HG02884 (cell line): Measurements from ENCODE around the gene ISG15.
"Not testable (repeated sequence)": the region's sequence is repeated elsewhere in the genome, so short reads cannot be mapped to it uniquely, and the experiment has no call there.

Experiments used
- ATAC-seq: cut with Tn5 transposase; IDR thresholded peaks from one replicate; pipeline ENCODE4 v1.9.1; 2021; ENCODE audit warnings: mild to moderate bottlenecking, moderate library complexity; ENCODE audit not compliant: unreplicated experiment

ISG15 gene

GRCh38 chr1:975365-975764 is 37.9 kb upstream of the ISG15 start:
- ATAC-seq = no peak

DNA sequence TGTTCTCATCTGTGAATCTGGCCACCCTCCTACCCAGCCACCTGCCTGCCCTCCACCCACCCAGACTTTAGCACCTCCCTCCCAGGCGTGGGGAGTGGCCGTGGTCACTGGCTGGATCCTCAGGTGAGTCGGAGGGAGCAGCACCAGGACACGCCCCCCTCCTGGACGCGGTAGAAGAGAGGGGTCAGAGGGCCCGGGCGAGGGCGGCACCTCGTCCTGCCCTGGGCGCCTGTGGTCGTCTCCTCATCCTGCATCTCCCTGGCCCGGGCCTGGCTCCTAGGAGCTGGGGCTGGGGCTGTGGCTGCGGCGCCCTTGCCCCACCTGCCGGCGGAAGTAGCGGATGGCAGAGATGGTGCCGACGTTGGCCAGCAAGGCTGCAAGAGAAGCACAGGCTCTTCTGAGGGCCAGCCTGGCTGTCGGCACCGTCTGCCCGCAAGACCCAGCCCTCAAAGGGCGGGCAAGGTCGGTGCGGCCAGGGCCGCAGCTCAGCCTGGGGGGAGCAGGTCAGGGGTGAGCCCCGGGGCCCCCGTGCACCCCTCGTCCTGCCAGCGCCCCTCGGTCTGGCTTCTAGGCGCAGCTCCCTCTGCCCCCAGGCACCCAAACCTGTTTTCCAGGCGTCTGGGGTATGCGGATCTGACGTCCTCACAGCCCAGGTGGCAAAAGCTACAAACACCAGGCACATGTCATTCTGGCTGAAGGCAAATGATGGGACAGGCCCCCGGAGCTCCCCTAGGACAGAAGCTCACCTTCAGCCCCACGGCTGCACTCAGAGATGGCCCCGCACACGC is 37.2 kb upstream of the ISG15 start:
- ATAC-seq = no peak

GRCh38 chr1:976791-977190 is 36.5 kb upstream of the ISG15 start:
- ATAC-seq = not testable (repeated sequence)

DNA sequence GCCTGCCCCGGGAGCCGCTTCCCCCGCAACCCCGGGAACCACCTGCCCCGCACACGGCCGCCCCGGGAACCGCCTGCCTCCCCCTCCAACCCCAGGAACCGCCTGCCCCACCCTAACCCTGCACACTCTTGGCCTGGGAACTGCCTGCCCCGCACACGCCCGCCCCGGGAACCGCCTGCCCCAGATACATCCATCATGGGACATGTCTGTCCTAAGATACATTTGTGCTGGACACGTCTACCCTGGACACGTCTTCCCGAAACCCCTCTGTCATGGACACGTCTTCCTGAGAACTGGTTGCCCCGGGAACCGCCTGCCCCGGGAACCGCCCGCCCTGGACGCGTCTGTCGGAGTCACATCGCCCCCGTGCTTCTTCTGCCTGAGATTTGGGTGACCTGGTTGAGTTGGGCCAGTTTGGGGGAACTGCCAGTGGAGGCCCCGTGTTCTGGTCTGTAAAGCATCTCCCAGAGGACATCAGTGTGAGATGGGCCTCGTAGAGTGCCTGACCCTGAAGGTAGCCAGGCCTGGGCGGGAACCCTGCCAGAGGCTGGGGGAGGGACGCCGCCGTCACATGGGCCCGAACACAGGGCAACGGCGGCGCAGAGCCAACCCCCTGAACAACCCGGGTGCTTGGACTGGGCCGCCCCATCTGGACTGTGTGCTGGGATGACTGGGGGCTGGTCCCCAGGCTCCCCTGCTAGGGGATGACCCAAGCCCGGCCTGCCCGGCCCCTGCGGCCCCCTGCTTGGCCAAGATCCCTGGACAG is 35.0 kb upstream of the ISG15 start:
- ATAC-seq = no peak

DNA sequence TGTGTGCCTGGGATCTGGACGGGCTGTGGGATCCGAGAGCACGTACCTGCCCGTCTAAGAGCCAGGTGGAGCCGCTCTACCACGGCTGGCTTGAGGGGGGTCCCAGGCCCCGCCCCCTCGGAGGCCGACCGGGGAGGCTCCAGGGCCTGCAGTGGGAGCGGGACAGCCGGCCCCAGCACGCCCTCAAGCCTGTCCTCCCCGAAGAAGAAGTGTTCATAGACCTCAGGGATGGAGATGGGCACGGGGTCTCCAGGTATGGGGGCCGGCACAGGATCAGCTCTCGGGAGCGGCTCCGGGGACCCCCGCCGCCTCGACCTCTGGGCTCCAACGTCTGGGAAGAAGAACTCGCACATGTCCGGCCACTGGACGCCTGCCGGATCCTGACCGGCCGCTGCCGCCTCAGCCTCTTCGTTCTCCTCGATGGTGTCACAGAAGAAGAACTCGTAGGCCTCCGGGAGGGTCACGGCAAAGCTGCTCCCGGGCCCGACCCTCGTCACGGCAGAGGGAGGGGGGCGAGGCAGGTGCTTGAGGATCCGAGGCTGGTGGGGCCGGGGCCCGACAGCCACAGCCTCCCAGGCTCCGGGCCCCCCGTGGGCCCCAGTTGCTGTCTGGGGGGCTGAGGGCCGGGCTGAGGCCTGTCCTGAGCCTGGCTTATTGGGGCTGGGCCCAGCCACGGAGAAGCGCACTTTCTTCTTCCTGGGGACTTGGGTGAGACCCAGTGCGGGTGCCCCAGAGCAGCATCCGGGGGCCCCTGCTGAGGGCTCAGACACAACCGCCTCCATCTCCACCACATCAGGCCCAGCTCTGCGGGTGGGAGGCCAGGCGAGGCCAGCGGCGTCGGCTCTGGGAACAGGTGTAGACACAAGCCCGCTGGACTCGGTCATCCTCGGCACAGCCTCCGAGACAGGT is 34.2 kb upstream of the ISG15 start:
- no peak for ATAC-seq

- ATAC-seq = no peak
These were observed 33.6 kb upstream of the ISG15 start for GRCh38 chr1:979744-980072.

DNA sequence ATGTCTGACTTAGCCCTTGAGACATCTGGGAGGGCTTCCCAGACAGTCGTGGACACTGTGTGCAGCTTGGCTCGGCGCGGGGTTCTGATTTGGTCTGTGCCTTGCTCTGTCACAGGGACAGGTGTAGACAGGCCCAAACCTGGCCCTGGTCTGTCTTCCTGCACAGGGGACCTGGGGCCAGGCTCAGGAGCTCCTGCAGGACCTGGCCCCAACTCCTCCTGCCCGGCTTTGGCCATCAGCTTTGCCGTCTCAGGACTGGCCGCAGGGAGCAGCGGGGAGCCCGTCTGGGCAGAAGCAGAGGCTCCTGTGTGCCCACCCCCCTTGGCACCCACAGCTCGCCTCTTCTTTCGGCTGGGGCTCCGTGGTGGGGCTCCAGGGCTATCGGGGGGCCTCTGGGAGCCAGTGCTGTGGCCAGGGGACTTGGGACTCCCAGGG is 33.1 kb upstream of the ISG15 start:
- ATAC-seq = no peak

DNA sequence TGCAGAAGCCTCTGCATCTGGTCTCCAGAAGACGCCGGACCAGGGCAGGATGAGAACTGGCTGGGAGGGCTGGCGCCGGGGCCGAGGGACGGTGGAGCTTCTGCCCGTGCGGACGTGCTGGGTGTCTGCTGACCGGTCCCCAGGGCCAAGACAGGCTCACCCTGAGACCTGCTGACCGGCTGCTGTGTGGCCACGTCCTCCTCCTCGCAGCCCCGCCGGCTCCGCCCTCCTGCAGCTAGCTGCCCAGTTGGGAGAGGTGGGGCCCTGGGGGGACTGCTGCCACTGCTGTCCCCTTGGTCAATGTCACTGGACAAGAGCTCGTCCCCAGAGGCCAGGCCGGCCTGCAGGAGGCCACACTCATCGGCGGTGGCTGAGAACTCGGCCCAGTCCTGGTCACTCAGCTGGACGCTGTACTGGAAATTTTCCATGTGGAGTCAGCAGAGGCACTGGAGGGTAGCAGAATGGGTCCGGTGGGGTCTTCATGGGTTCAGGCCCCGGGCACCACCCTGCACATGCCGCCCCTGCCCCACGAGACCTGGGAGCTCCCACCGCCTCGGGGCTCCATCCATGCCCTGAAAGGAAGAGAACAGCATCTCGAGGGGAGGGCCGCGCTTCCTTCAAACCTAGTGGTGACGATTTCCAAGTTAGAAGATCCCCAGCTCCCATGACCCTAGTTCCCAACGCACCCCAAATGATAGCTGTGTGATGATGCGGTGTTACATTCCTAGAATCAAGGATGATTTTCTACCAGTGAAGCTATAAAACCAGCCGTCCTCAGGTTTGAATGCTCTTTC is 32.5 kb upstream of the ISG15 start:
- no peak for ATAC-seq

- no peak for ATAC-seq
These were observed 31.8 kb upstream of the ISG15 start for GRCh38 chr1:981491-981954.

DNA sequence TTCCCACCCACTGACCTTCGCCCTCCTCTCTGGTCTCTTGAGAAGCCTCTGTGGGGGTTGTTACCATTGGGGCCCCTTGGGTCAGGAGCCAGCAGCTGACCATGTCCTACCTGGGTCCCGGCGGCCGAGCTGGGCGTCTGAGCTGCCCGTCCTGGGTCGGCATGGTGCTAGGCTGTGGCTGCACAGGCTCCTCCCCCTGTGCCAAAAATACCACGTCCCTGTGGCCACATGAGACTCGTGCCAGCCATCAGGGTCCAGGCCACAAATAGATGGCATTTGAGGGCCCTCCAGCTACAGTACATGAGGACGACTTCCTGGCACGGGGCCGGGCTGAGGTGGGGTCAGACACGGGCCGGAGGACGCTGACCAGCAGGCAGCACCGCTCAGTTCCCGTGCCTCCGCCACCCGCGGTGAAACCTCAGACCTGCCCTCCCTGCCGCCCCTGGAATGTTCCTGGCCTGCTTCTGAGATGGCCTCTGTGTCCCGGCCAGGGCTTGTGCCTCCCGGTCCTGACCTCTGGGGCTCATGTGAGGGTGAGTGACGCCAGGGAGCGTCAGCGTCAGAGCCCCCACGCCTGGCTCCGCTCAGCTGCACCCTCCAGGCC is 31.2 kb upstream of the ISG15 start, which contains the start of gene PERM1:
Gene PERM1 (minus strand): TSS at position 139 of the 604 bp plus-strand sequence. CDS start 1,064 bp downstream, outside the sequence.
- ATAC-seq = no peak

GRCh38 chr1:982765-983436 is 30.4 kb upstream of the ISG15 start:
- no peak for ATAC-seq

DNA sequence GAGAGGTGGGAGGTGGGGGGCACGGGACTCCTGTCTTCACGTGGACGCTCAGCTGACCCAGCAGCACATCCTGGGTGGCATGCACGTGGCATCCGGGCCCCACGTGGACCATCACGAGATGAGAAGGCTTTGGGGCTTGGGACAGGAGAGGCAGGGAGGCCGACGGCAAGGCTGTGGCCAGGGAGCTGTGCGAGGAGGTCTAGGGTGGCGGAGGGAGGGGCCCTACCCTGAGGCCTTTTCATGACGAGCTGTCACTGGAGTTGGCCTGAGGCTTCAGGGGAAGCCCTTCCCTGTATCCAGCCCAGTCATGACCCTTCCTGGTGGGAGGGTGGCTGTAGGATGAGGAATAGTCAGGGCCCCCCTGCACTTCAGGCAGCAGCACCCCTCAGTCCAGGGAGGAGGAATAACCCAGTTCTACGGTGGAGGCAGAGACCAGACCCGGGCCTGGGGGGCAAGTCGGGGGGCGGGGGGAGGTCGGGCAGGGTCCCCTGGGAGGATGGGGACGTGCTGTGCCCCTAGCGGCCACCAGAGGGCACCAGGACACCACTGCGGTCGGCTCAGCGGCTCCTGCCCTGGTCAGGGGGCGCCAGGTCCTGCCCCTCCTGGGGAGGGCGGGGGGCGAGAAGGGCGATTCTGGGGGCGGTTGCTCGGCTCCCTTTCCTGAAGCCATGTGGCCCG is 29.4 kb upstream of the ISG15 start:
- no peak for ATAC-seq

GRCh38 chr1:984476-984814 is 28.9 kb upstream of the ISG15 start:
- no peak for ATAC-seq

GRCh38 chr1:985126-985525 is 28.2 kb upstream of the ISG15 start:
- ATAC-seq = no peak

DNA sequence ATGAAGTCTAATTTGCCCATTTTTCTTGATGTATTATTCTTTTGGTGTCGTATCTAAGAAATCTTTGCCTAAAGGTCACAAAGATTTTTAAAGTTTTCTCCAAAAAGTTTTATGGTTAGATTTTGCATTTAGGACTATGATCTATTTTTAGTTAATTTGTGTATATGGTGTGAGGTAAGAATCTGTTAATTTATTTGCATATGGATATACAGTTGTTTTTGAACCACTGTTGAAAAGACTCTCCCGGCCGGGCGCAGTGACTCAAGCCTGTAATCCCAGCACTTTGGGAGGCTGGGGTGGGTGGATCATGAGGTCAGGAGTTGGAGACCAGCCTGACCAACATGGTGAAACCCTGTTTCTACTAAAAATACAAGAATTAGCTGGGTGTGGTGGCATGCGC is 25.2 kb upstream of the ISG15 start:
- ATAC-seq = not testable (repeated sequence)

- ATAC-seq = not testable (repeated sequence)
These were observed 22.0 kb upstream of the ISG15 start for GRCh38 chr1:991275-991674.

GRCh38 chr1:991895-992294 is 21.4 kb upstream of the ISG15 start:
- ATAC-seq = no peak

- no peak for ATAC-seq
These were observed 20.9 kb upstream of the ISG15 start for GRCh38 chr1:992362-992761.
